ENCODE results near the gene TXNRD1. TPM values are rescaled to one million over a fixed set of nuclear protein-coding genes. Genes with fewer than 3 reads are reported as not detected.
A peak's percentile ranks its signal among the peaks of the same experiment; 100 is the strongest.

TXNRD1 gene
- total RNA-seq, 2 donors from 2014 or later, result 83.4 to 144 TPM

DNA sequence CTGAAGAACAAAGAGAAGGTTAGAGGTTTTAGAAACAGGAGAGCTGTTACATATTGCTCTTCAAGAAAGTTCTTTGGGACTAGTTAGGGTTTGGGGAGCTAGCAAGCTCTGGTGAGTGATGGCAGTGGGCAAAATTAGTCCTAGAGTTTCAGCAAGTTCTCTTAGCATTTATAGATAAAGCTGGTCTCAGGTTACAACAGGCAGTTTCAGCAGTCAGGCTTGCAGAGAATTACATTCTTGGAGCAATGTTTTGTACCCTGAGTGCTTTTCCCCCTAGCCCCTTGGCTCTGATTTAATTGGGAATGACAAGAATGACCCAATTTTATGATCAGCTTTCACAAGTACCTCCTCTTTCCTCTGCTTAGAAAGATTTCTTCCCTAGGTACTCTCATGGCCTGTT lies 66.5 kb downstream of the TXNRD1 start:
- H3K27me3 Mint-ChIP-seq (ENCODE audit: insufficient read depth), result no peaks in the 10 kb centered on the region
- DNase-seq, result no peak
- Histone ChIP-seq H3K9me3 (ENCODE audit: control insufficient read depth, low read length) (no peaks in the 10 kb centered on the region), H3K36me3 (ENCODE audit: control insufficient read depth, insufficient read depth, low read length) (no peaks in the 10 kb centered on the region), H3K4me1 (ENCODE audit: control insufficient read depth, insufficient read depth, low read length) (no peaks in the 10 kb centered on the region), H3K4me3 (ENCODE audit: low read length) (no peak overlapping the region), H3K27me3 (ENCODE audit: control insufficient read depth, insufficient read depth, low read length, poor library complexity, severe bottlenecking) (no peaks in the 10 kb centered on the region), H3K9ac (ENCODE audit: extremely low read depth, low read length, poor library complexity, severe bottlenecking) (no peak overlapping the region), H3K27ac (ENCODE audit: low read depth, low read length) (no peak overlapping the region)
- no peak overlapping the region for H3K27ac Mint-ChIP-seq
- H3K4me3 Mint-ChIP-seq, result no peak overlapping the region
- TF ChIP-seq, protein P1, sequence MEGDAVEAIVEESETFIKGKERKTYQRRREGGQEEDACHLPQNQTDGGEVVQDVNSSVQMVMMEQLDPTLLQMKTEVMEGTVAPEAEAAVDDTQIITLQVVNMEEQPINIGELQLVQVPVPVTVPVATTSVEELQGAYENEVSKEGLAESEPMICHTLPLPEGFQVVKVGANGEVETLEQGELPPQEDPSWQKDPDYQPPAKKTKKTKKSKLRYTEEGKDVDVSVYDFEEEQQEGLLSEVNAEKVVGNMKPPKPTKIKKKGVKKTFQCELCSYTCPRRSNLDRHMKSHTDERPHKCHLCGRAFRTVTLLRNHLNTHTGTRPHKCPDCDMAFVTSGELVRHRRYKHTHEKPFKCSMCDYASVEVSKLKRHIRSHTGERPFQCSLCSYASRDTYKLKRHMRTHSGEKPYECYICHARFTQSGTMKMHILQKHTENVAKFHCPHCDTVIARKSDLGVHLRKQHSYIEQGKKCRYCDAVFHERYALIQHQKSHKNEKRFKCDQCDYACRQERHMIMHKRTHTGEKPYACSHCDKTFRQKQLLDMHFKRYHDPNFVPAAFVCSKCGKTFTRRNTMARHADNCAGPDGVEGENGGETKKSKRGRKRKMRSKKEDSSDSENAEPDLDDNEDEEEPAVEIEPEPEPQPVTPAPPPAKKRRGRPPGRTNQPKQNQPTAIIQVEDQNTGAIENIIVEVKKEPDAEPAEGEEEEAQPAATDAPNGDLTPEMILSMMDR (conservative IDR thresholded peaks at IDR 0.05), result no peak
- no peaks in the 10 kb centered on the region for H3K36me3 Mint-ChIP-seq (ENCODE audit: low read depth)
- H3K4me1 Mint-ChIP-seq, result peaks cover 12% of the 10 kb centered on the region
- H3K9me3 Mint-ChIP-seq, result no peaks in the 10 kb centered on the region

DNA sequence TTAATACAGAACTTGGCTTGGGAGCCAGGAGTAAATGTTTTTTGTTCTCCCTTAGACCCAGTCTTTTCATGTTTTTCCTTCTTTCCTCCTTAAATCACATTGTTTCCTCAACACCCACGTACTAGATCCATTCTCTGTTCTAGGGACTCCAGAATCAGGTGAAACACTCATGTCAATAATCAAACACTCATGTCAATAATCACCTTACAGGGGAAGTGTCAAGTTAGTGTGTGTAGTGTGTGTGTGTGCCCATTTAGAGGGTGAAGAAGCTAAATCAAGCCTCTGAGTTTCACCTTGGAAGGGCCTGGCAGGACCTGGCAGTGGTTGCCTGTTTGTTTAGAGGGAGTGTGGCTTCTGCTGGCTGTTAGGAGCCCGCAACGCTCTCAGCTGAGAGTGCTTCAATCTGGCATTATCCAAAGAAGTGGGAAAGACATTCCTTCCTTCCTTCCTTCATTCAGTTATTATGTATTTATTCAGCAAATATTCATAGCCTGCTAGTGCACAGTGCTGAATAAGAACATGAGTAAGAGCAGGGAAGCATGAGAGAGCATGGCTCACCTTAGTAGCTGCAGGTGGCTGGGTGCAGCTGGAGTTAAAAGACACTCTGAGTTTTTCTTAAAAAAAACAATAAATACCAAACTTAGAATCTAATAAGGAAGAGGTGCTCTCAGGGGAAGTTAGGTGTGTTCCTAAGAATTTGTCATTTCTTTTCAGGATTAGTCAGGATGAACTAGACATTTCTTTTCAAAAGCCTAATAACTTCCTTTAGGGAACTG lies 70.3 kb downstream of the TXNRD1 start:
- Histone ChIP-seq H3K9me3 (ENCODE audit: control insufficient read depth, low read length) (no peaks in the 10 kb centered on the region), H3K27ac (ENCODE audit: low read depth, low read length) (peak overlapping the region; percentile 97), H3K36me3 (ENCODE audit: control insufficient read depth, insufficient read depth, low read length) (peaks cover 3% of the 10 kb centered on the region), H3K4me1 (ENCODE audit: control insufficient read depth, insufficient read depth, low read length) (no peaks in the 10 kb centered on the region), H3K27me3 (ENCODE audit: control insufficient read depth, insufficient read depth, low read length, poor library complexity, severe bottlenecking) (no peaks in the 10 kb centered on the region), H3K4me3 (ENCODE audit: low read length) (peak overlapping the region; percentile 98), H3K9ac (ENCODE audit: extremely low read depth, low read length, poor library complexity, severe bottlenecking) (peak overlapping the region; percentile 96)
- Mint-ChIP-seq H3K27me3 (ENCODE audit: insufficient read depth) (no peaks in the 10 kb centered on the region), H3K9me3 (no peaks in the 10 kb centered on the region), H3K4me1 (peaks cover 19% of the 10 kb centered on the region), H3K27ac (peak overlapping the region; percentile 100), H3K36me3 (ENCODE audit: low read depth) (peaks cover 3% of the 10 kb centered on the region), H3K4me3 (peak overlapping the region; percentile 100)
- DNase-seq, result peak; percentile 68
- TF ChIP-seq, protein P1 (conservative IDR thresholded peaks at IDR 0.05), result no peak
- 85 to 100% methylated on average over 1 to 3 of the region's 3 CpGs for WGBS, 2 experiments (ENCODE audit: insufficient coverage in 1 of 2, insufficient read length in 1 of 2)

DNA sequence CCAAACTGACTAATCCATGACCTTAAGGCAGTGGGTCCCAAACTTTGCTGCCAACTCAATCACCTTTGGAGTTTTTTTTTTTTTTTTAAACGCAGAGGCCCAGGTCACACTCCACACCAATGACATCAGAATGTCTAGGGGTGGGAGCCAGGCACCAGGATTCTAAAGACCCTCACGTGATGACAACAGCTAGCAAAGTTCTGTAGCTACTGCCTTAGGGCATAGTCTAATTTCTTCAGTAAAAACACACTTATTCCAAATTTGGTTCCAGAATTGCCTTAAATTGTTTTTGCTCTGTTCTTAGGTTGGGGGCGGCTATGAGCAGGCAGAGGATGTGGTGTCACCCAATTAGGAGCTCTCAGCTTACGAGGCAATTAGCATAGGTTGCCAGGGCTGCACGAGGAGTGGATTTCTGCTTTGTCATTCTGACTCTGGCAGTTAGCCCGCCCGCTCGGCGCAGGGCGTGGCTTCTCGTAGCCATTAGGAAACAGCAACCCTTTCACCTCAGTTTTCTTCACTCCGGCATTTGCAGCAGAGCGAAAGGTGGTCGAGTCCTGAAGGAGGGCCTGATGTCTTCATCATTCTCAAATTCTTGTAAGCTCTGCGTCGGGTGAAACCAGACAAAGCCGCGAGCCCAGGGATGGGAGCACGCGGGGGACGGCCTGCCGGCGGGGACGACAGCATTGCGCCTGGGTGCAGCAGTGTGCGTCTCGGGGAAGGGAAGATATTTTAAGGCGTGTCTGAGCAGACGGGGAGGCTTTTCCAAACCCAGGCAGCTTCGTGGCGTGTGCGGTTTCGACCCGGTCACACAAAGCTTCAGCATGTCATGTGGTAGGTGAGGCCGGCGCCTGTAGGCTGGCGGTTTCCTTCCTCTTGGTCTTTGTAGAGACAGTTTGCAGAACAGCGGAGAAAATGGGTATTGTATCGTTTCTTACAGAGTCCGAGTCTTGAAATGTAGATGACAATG lies 71.2 kb downstream of the TXNRD1 start:
- H3K27ac Mint-ChIP-seq, result peak overlapping the region; percentile 100
- Histone ChIP-seq H3K4me1 (ENCODE audit: control insufficient read depth, insufficient read depth, low read length) (no peaks in the 10 kb centered on the region), H3K9ac (ENCODE audit: extremely low read depth, low read length, poor library complexity, severe bottlenecking) (peak overlapping the region; percentile 96), H3K27me3 (ENCODE audit: control insufficient read depth, insufficient read depth, low read length, poor library complexity, severe bottlenecking) (no peaks in the 10 kb centered on the region), H3K27ac (ENCODE audit: low read depth, low read length) (peak overlapping the region; percentile 97), H3K4me3 (ENCODE audit: low read length) (peak overlapping the region; percentile 98), H3K9me3 (ENCODE audit: control insufficient read depth, low read length) (no peaks in the 10 kb centered on the region), H3K36me3 (ENCODE audit: control insufficient read depth, insufficient read depth, low read length) (peaks cover 7% of the 10 kb centered on the region)
- 0 to 1% methylated on average over 23 to 40 of the region's 40 CpGs for WGBS, 2 experiments (ENCODE audit: insufficient coverage in 1 of 2, insufficient read length in 1 of 2)
- TF ChIP-seq, protein P1 (conservative IDR thresholded peaks at IDR 0.05), result no peak
- H3K4me3 Mint-ChIP-seq, result peak overlapping the region; percentile 100
- no peaks in the 10 kb centered on the region for H3K27me3 Mint-ChIP-seq (ENCODE audit: insufficient read depth)
- peaks cover 19% of the 10 kb centered on the region for H3K4me1 Mint-ChIP-seq
- peak; percentile 98 for DNase-seq
- no peaks in the 10 kb centered on the region for H3K9me3 Mint-ChIP-seq
- peaks cover 6% of the 10 kb centered on the region for H3K36me3 Mint-ChIP-seq (ENCODE audit: low read depth)
